Measurements from ENCODE around the gene ACOT11. TPM values are rescaled to one million over a fixed set of nuclear protein-coding genes. Genes with fewer than 3 reads are reported as not detected.

Gene ACOT11
- total and polyA plus RNA-seq, 2 experiments from 2014 or later, result 13.8 to 20.0 TPM

GRCh38 chr1:54600947-54601721 lies 53.1 kb downstream of the ACOT11 start:
- Histone ChIP-seq H3K36me3 (replicated peaks; ENCODE audit: insufficient read depth, low read depth) (no peaks in the 10 kb centered on the region), H4K20me1 (ENCODE audit: insufficient read depth, poor library complexity, severe bottlenecking) (no peaks in the 10 kb centered on the region)
- no peak for DNase-seq (ENCODE audit: low spot score)

GRCh38 chr1:54601730-54602129 lies 53.7 kb downstream of the ACOT11 start:
- H3K9me3 ChIP-seq (ENCODE audit: low read depth), result no peaks in the 10 kb centered on the region
- TF ChIP-seq EZH2phosphoT487 (IDR thresholded peaks at IDR 0.05; ENCODE audit: low read depth, severe bottlenecking, unreplicated experiment) (no peak), CTCF (IDR thresholded peaks at IDR 0.05; ENCODE audit: poor library complexity) (no peak), EZH2 (IDR thresholded peaks at IDR 0.05; ENCODE audit: borderline replicate concordance) (no peak)
- no peaks in the 10 kb centered on the region for H3K36me3 ChIP-seq (replicated peaks; ENCODE audit: insufficient read depth, low read depth)

More at GRCh38 chr1:54600947-54601721, 53.1 kb downstream of the ACOT11 start:
- Histone ChIP-seq H3K9me3 (ENCODE audit: low read depth) (no peaks in the 10 kb centered on the region), H3K27me3 (no peaks in the 10 kb centered on the region), H3K9me2 (replicated peaks; ENCODE audit: insufficient read depth) (no peaks in the 10 kb centered on the region), H3K27ac (no peak overlapping the region), H3K4me1 (ENCODE audit: insufficient read depth) (no peaks in the 10 kb centered on the region), H3K4me2 (no peak overlapping the region), H3K79me2 (no peaks in the 10 kb centered on the region), H2AFZ (no peak overlapping the region), H3K4me3 (no peak overlapping the region)
- 90% methylated on average over 14 of the region's 21 CpGs for WGBS (ENCODE audit: low lambda C conversion rate, missing lambda C conversion rate)
- no peak for TF ChIP-seq EZH2phosphoT487 (IDR thresholded peaks at IDR 0.05; ENCODE audit: low read depth, severe bottlenecking, unreplicated experiment)
- no peak for TF ChIP-seq EZH2 (IDR thresholded peaks at IDR 0.05; ENCODE audit: borderline replicate concordance)
- no peak for TF ChIP-seq CTCF (IDR thresholded peaks at IDR 0.05; ENCODE audit: poor library complexity)

GRCh38 chr1:54602554-54602953 lies 54.5 kb downstream of the ACOT11 start:
- WGBS (ENCODE audit: low lambda C conversion rate, missing lambda C conversion rate), result 93% methylated on average over 14 of the region's 18 CpGs
- H3K27ac ChIP-seq, result no peak overlapping the region
- no peaks in the 10 kb centered on the region for H3K9me2 ChIP-seq (replicated peaks; ENCODE audit: insufficient read depth)
- no peaks in the 10 kb centered on the region for H3K9me3 ChIP-seq (ENCODE audit: low read depth)
- TF ChIP-seq EZH2phosphoT487 (IDR thresholded peaks at IDR 0.05; ENCODE audit: low read depth, severe bottlenecking, unreplicated experiment) (no peak), EZH2 (IDR thresholded peaks at IDR 0.05; ENCODE audit: borderline replicate concordance) (no peak), CTCF (IDR thresholded peaks at IDR 0.05; ENCODE audit: poor library complexity) (no peak)
- no peak overlapping the region for H2AFZ ChIP-seq
- H3K4me1 ChIP-seq (ENCODE audit: insufficient read depth), result no peaks in the 10 kb centered on the region
- no peak overlapping the region for H3K4me3 ChIP-seq
- no peak for DNase-seq (ENCODE audit: low spot score)
- H3K79me2 ChIP-seq, result no peaks in the 10 kb centered on the region
- no peaks in the 10 kb centered on the region for H3K36me3 ChIP-seq (replicated peaks; ENCODE audit: insufficient read depth, low read depth)
- no peaks in the 10 kb centered on the region for H3K27me3 ChIP-seq
- no peaks in the 10 kb centered on the region for H4K20me1 ChIP-seq (ENCODE audit: insufficient read depth, poor library complexity, severe bottlenecking)
- H3K4me2 ChIP-seq, result no peak overlapping the region

More at GRCh38 chr1:54601730-54602129, 53.7 kb downstream of the ACOT11 start:
- no peaks in the 10 kb centered on the region for H3K9me2 ChIP-seq (replicated peaks; ENCODE audit: insufficient read depth)
- no peaks in the 10 kb centered on the region for H3K79me2 ChIP-seq
- no peaks in the 10 kb centered on the region for H4K20me1 ChIP-seq (ENCODE audit: insufficient read depth, poor library complexity, severe bottlenecking)
- no peaks in the 10 kb centered on the region for H3K27me3 ChIP-seq
- H3K4me1 ChIP-seq (ENCODE audit: insufficient read depth), result no peaks in the 10 kb centered on the region
- no peak overlapping the region for H2AFZ ChIP-seq
- WGBS (ENCODE audit: low lambda C conversion rate, missing lambda C conversion rate), result 91% methylated on average over 10 of the region's 10 CpGs
- H3K4me3 ChIP-seq, result no peak overlapping the region
- DNase-seq (ENCODE audit: low spot score), result no peak
- no peak overlapping the region for H3K4me2 ChIP-seq
- H3K27ac ChIP-seq, result no peak overlapping the region
